ENCODE results near the gene GJD4. TPM values are rescaled to one million over a fixed set of nuclear protein-coding genes. Genes with fewer than 3 reads are reported as not detected.

The GJD4 gene, protein sequence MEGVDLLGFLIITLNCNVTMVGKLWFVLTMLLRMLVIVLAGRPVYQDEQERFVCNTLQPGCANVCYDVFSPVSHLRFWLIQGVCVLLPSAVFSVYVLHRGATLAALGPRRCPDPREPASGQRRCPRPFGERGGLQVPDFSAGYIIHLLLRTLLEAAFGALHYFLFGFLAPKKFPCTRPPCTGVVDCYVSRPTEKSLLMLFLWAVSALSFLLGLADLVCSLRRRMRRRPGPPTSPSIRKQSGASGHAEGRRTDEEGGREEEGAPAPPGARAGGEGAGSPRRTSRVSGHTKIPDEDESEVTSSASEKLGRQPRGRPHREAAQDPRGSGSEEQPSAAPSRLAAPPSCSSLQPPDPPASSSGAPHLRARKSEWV
- 0.18 TPM in 1 of 2 replicates, not detected in the other for total RNA-seq (2022)
- Bru-seq, nascent RNA = percentile 23 among the genes with signal in this experiment
- percentile 26 among the genes with signal in this experiment for BruChase-seq, experiment 1, labeled RNA remaining after a 2-hour chase
- BruChase-seq, experiment 2, labeled RNA remaining after a 6-hour chase = percentile 34 among the genes with signal in this experiment
- long read RNA-seq = 0 reads

DNA sequence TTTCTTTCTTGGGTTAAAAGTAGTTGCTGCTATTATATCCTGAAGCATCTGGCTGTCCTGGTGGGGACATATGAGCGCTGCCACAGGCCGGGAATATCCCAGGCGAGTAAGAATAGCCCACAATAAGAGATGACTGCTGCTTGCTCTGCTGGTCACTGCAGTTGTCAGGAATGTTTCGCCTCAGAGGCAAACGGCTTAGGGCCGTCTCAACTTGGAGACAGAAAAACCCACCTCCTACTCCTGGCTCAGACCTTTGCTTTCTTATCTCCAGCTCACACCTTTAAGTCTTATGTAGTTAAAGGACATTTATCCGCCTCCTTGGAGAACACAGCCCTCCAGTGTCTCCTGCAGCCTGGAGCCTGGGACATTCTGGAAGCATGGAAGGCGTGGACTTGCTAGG is at the start of gene GJD4:
TSS of gene GJD4 (plus strand) at position 151 of the 400 bp plus-strand sequence. CDS start at position 378, 227 bp downstream.
- Mint-ChIP-seq H3K4me1 (ENCODE audit: low read depth, unreplicated experiment) (no peaks in the 10 kb centered on the region), H3K4me3 (ENCODE audit: unreplicated experiment) (no peak within 1 kb of the TSS), H3K36me3 (ENCODE audit: insufficient read depth, unreplicated experiment) (no peaks in the 10 kb centered on the region), H3K27me3 (ENCODE audit: insufficient read depth, unreplicated experiment) (no peaks in the 10 kb centered on the region), H3K9me3 (ENCODE audit: unreplicated experiment) (peaks cover 2% of the 10 kb centered on the region), H3K27ac (ENCODE audit: unreplicated experiment) (no peak within 1 kb of the TSS)
- H3K27me3 ChIP-seq (replicated peaks; ENCODE audit: control insufficient read depth, insufficient read depth, low read length) = no peaks in the 10 kb centered on the region
- no TSS peak for BruUV-seq (replicated peaks)
- no peak within 1 kb of the TSS for H3K4me3 ChIP-seq (ENCODE audit: low read depth, low read length)
- CTCF ChIA-PET = interaction anchor here (0.6 kb wide), 1 partner anchor 43 kb away, joined by 4 read pairs; no protein-coding TSS in a partner anchor
- no peaks in the 10 kb centered on the region for H3K4me1 ChIP-seq
- TF ChIP-seq, protein P1, sequence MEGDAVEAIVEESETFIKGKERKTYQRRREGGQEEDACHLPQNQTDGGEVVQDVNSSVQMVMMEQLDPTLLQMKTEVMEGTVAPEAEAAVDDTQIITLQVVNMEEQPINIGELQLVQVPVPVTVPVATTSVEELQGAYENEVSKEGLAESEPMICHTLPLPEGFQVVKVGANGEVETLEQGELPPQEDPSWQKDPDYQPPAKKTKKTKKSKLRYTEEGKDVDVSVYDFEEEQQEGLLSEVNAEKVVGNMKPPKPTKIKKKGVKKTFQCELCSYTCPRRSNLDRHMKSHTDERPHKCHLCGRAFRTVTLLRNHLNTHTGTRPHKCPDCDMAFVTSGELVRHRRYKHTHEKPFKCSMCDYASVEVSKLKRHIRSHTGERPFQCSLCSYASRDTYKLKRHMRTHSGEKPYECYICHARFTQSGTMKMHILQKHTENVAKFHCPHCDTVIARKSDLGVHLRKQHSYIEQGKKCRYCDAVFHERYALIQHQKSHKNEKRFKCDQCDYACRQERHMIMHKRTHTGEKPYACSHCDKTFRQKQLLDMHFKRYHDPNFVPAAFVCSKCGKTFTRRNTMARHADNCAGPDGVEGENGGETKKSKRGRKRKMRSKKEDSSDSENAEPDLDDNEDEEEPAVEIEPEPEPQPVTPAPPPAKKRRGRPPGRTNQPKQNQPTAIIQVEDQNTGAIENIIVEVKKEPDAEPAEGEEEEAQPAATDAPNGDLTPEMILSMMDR (IDR thresholded peaks at IDR 0.05; ENCODE audit: insufficient read depth in 1 of 2, low read depth in 1 of 2, low read length in 1 of 2, severe bottlenecking in 1 of 2, unreplicated experiment in 1 of 2) = no peak
- peaks cover 10% of the 10 kb centered on the region; the same call in 1 of the 2 replicates for H3K9me3 ChIP-seq
- peak in 1 of 2 experiments; percentile 28 for DNase-seq
- POLR2A ChIA-PET = no interaction called here
- intact Hi-C loops (cut with micrococcal nuclease; ENCODE audit: unreplicated experiment) = no loop called here
- no peaks in the 10 kb centered on the region for H3K36me3 ChIP-seq (ENCODE audit: control insufficient read depth, insufficient read depth, low read length)

DNA sequence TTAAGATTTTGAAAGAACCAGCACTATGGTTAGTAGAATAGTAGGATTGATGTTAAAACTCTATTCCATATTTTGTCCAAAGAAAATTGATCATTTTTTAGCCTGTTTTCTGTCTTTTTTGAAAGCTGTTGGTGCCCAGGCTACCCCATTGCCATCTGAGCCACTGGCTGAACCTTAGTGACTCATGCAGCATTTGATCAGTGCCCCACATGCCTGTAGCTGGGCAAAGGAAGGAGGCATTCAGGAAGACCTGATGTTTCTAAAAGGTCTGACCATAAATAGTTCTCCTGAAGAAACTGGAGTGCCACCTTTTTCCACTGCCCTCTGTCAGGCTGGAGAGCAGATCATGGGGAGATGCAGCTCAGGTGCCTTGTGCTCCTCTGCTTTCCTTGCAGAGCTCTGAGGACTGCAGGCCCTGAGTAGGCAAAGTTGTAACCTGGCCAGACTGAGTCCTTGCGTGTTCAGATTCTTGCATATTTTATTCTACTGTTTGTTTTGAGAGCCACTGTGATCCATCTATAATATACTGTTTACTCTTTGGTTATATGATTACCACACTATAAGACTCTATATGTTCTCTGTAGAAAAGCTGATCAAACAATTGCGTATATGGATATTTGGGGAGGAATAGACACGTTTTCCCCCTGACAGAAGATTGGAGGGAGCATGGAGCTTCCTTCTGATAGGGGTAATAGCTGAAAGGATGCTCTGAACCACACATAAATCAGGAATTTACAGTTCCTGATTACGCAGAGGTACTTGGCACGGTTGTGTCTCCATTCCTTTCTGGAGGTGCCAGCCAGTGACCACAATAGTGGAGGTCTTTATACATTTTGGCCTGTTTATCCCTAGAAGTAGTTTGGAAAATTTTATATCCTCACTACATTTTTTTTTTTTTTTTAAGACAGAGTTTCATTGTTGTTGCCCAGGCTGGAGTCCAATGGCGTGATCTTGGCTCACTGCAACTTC is 48.9 kb upstream of the GJD4 start:
- intact Hi-C loops (cut with micrococcal nuclease; ENCODE audit: unreplicated experiment) = no loop called here
- TF ChIP-seq, protein P1 (IDR thresholded peaks at IDR 0.05; ENCODE audit: insufficient read depth in 1 of 2, low read depth in 1 of 2, low read length in 1 of 2, severe bottlenecking in 1 of 2, unreplicated experiment in 1 of 2) = no peak
- H3K4me3 Mint-ChIP-seq (ENCODE audit: unreplicated experiment) = no peak overlapping the region
- H3K36me3 ChIP-seq (ENCODE audit: control insufficient read depth, insufficient read depth, low read length) = no peaks in the 10 kb centered on the region
- no peaks in the 10 kb centered on the region for H3K9me3 ChIP-seq
- BruUV-seq (replicated peaks) = no TSS peak
- H3K4me1 Mint-ChIP-seq (ENCODE audit: low read depth, unreplicated experiment) = peaks cover 6% of the 10 kb centered on the region
- no peak overlapping the region for H3K27ac Mint-ChIP-seq (ENCODE audit: unreplicated experiment)
- no peaks in the 10 kb centered on the region for H3K27me3 ChIP-seq (replicated peaks; ENCODE audit: control insufficient read depth, insufficient read depth, low read length)
- POLR2A ChIA-PET = no interaction called here
- no peak for DNase-seq
- CTCF ChIA-PET = interaction anchor here (0.6 to 1.2 kb wide), 2 partner anchors 9 to 10 kb away, joined by 3 read pairs; no protein-coding TSS in a partner anchor
- H3K27me3 Mint-ChIP-seq (ENCODE audit: insufficient read depth, unreplicated experiment) = no peaks in the 10 kb centered on the region
- H3K4me1 ChIP-seq = no peaks in the 10 kb centered on the region
- H3K4me3 ChIP-seq (ENCODE audit: low read depth, low read length) = no peak overlapping the region
- H3K9me3 Mint-ChIP-seq (ENCODE audit: unreplicated experiment) = no peaks in the 10 kb centered on the region
- H3K36me3 Mint-ChIP-seq (ENCODE audit: insufficient read depth, unreplicated experiment) = peaks cover 37% of the 10 kb centered on the region

DNA sequence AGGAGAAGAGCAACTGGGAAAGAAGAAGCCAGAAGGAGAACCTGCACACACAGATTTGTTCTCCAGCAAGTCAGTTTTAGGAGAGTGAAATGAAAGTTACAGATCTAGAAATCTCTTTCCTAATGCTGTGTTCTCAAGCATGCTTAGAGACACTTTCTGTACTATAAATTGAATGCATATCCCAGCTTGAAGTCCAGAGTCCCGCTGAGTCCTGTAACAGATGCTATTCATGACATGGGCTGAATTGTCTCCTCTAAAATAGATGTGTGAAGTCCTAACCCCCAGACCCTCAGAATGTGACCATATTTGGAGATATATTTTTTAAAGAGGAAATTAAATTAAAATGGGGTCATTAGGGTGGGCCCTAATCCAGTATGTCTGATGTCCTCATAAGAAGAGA is 46.9 kb upstream of the GJD4 start:
- Histone ChIP-seq H3K9me3 (no peaks in the 10 kb centered on the region), H3K27me3 (replicated peaks; ENCODE audit: control insufficient read depth, insufficient read depth, low read length) (no peaks in the 10 kb centered on the region), H3K4me3 (ENCODE audit: low read depth, low read length) (no peak overlapping the region), H3K36me3 (ENCODE audit: control insufficient read depth, insufficient read depth, low read length) (no peaks in the 10 kb centered on the region), H3K4me1 (no peaks in the 10 kb centered on the region)
- TF ChIP-seq, protein P1 (IDR thresholded peaks at IDR 0.05; ENCODE audit: insufficient read depth in 1 of 2, low read depth in 1 of 2, low read length in 1 of 2, severe bottlenecking in 1 of 2, unreplicated experiment in 1 of 2) = no peak
- peaks cover 32% of the 10 kb centered on the region for H3K36me3 Mint-ChIP-seq (ENCODE audit: insufficient read depth, unreplicated experiment)
- no peaks in the 10 kb centered on the region for H3K9me3 Mint-ChIP-seq (ENCODE audit: unreplicated experiment)
- ChIA-PET POLR2A (no interaction called here), CTCF (interaction anchor here (0.6 kb wide), 1 partner anchor 318 kb away, joined by 5 read pairs; no protein-coding TSS in a partner anchor)
- DNase-seq = no peak
- no peaks in the 10 kb centered on the region for H3K4me1 Mint-ChIP-seq (ENCODE audit: low read depth, unreplicated experiment)
- BruUV-seq (replicated peaks) = no TSS peak
- H3K27ac Mint-ChIP-seq (ENCODE audit: unreplicated experiment) = no peak overlapping the region
- H3K27me3 Mint-ChIP-seq (ENCODE audit: insufficient read depth, unreplicated experiment) = no peaks in the 10 kb centered on the region
- no peak overlapping the region for H3K4me3 Mint-ChIP-seq (ENCODE audit: unreplicated experiment)
- intact Hi-C loops (cut with micrococcal nuclease; ENCODE audit: unreplicated experiment) = no loop called here
